HFFc6 (cell line): Measurements from ENCODE around the gene GNAZ. TPM values are rescaled to one million over a fixed set of nuclear protein-coding genes. Genes with fewer than 3 reads are reported as not detected.

Source experiments
- DNase-seq: peaks from one replicate; pipeline ENCODE4 v3.0.0-alpha.2; 2018
- H3K27ac Mint-ChIP-seq: 2 replicates; pipeline ENCODE4 v1.8.0; 2020; ENCODE audit warnings: mild to moderate bottlenecking, mixed read lengths
- H3K27me3 Mint-ChIP-seq: 2 replicates; pipeline ENCODE4 v1.8.0; 2021; ENCODE audit warnings: mild to moderate bottlenecking, moderate library complexity, mixed read lengths; ENCODE audit not compliant: insufficient read depth
- H3K36me3 Mint-ChIP-seq: 2 replicates; pipeline ENCODE4 v1.8.0; 2021; ENCODE audit warnings: low read depth, mixed read lengths
- H3K4me1 Mint-ChIP-seq: 2 replicates; pipeline ENCODE4 v1.8.0; 2020; ENCODE audit warnings: low read depth, mixed read lengths
- H3K4me3 Mint-ChIP-seq: 2 replicates; pipeline ENCODE4 v1.8.0; 2020; ENCODE audit warnings: mild to moderate bottlenecking, moderate library complexity, mixed read lengths
- H3K9me3 Mint-ChIP-seq: 2 replicates; pipeline ENCODE4 v1.8.0; 2020; ENCODE audit warnings: mild to moderate bottlenecking, mixed read lengths
- total RNA-seq, 6 experiments: library from RNA; stranded (reverse); fragmentation: NEBNext Ultra II Directional; extraction: Animal tissue kit (Norgen Biotek cat#: 25700); gene quantifications; 2 replicates in 1 of 6; 3 replicates in 5 of 6; pipeline ENCODE4 v1.2.3, GENCODE V29; 2021
- TF ChIP-seq, protein P1 (sequence below): fragments of 200-600 bp; sonication (generic); IDR thresholded peaks from 2 replicates; pipeline ENCODE4 v1.5.0; 2021; ENCODE audit warnings: antibody characterized with exemption, mild to moderate bottlenecking

Gene GNAZ
- total RNA-seq, 6 experiments from 2014 or later = 19.0 to 22.5 (median 20.1) TPM

DNA sequence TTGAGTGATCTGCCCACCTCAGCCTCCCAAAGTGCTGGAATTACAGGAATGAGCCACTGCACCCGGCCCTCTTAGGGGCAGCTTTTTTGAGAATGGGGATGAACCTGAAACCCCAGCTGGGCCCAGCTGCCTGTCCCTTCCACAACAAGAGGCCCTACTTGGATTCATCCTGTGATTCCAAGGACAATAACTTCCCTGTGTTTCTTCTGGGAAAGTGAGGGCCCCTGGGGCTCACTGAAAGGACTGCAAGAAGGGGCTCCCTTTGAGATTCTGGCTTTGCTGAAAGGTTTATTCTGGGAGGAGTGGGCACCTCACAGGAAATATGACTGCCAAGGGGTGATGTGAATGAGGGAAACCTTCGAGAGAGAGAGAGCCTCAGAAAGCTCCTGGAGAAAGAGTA is 12.3 kb upstream of the GNAZ start:
- Mint-ChIP-seq H3K27ac (no peak overlapping the region), H3K4me3 (no peak overlapping the region), H3K36me3 (no peaks in the 10 kb centered on the region), H3K27me3 (peaks cover 24% of the 10 kb centered on the region), H3K9me3 (peaks cover 12% of the 10 kb centered on the region; the same call in 1 of the 2 replicates), H3K4me1 (no peaks in the 10 kb centered on the region)
- no peak for DNase-seq
- TF ChIP-seq, protein P1, sequence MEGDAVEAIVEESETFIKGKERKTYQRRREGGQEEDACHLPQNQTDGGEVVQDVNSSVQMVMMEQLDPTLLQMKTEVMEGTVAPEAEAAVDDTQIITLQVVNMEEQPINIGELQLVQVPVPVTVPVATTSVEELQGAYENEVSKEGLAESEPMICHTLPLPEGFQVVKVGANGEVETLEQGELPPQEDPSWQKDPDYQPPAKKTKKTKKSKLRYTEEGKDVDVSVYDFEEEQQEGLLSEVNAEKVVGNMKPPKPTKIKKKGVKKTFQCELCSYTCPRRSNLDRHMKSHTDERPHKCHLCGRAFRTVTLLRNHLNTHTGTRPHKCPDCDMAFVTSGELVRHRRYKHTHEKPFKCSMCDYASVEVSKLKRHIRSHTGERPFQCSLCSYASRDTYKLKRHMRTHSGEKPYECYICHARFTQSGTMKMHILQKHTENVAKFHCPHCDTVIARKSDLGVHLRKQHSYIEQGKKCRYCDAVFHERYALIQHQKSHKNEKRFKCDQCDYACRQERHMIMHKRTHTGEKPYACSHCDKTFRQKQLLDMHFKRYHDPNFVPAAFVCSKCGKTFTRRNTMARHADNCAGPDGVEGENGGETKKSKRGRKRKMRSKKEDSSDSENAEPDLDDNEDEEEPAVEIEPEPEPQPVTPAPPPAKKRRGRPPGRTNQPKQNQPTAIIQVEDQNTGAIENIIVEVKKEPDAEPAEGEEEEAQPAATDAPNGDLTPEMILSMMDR = no peak

DNA sequence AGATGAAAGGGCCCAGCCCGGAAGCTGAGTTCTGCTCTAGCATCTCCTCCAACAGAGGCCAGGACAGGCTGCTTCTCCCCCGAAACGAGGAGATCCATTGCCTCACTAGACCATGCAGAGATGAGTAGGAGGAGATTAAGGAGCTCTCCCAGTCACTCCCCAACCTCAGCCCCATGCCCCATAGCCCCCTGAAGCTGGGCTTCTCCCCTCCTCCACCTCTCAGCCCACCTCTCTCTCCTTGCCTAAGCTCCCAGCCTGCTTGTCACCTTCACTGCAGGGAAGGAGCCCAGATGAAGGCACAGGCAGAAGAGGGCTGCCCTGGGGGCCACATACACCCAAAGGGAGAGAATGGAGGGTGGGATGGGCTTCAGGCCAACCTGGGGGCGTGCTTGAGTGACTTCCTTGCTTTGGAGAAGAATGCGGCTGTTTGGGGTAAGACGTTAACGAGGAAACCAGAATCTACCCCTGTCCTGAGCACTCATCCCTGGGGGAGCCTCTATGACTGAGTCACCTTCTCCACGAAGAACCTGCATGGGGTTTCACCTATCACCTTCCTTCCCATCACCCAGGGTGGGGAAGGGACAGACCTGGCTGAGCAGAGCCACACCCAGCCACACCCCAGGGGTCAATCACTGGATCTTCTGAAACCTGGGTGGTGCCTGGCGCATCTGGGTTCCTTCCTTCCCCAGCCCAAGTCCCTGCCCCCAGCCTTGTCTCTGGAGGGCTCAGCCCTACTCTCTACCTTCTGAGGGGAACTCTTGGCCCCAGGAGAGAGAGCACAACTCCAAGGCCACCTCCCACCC is 11.6 kb upstream of the GNAZ start:
- no peaks in the 10 kb centered on the region for H3K36me3 Mint-ChIP-seq

DNA sequence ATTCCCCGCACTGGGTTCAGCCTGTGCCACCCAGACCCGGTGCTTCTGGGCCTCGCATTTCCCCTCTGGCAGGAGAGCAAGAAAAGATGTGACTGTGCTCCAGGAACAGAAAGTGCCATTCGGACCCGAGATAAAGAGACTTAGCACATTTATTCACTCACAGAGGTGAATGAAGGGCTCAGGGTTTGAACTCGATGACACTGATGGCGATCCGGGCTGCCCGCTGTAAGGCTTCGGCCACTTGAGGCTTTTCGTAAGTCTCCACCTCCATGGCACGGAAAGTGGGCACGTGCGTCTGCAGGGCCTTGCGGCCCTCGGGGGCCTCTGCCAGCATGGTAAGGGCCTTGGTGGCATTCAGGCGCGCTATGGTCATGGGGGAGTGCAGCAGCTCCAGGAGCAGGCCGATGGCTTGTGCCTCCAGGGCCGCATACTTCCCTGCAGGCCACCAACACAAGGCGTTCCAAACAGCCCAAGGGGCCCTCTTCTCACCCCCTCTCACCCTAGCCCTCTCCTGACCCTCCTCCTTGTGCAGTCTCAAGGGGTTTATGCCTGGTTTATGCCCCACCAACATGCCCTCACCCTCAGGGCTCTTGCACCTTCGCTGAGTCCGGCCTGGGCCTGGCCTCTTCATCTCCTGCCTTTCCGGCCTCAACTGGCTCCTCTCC is 10.9 kb upstream of the GNAZ start:
- H3K36me3 Mint-ChIP-seq = no peaks in the 10 kb centered on the region
- H3K9me3 Mint-ChIP-seq = peaks cover 12% of the 10 kb centered on the region; the same call in 1 of the 2 replicates
- TF ChIP-seq, protein P1 = no peak
- H3K27ac Mint-ChIP-seq = no peak overlapping the region
- no peaks in the 10 kb centered on the region for H3K4me1 Mint-ChIP-seq
- DNase-seq = no peak
- peaks cover 27% of the 10 kb centered on the region for H3K27me3 Mint-ChIP-seq
- H3K4me3 Mint-ChIP-seq = no peak overlapping the region

More for the DNA sequence above, 11.6 kb upstream of the GNAZ start:
- TF ChIP-seq, protein P1 = no peak
- Mint-ChIP-seq H3K27me3 (peaks cover 27% of the 10 kb centered on the region), H3K27ac (no peak overlapping the region), H3K9me3 (peaks cover 12% of the 10 kb centered on the region; the same call in 1 of the 2 replicates), H3K4me1 (no peaks in the 10 kb centered on the region), H3K4me3 (no peak overlapping the region)
- no peak for DNase-seq

DNA sequence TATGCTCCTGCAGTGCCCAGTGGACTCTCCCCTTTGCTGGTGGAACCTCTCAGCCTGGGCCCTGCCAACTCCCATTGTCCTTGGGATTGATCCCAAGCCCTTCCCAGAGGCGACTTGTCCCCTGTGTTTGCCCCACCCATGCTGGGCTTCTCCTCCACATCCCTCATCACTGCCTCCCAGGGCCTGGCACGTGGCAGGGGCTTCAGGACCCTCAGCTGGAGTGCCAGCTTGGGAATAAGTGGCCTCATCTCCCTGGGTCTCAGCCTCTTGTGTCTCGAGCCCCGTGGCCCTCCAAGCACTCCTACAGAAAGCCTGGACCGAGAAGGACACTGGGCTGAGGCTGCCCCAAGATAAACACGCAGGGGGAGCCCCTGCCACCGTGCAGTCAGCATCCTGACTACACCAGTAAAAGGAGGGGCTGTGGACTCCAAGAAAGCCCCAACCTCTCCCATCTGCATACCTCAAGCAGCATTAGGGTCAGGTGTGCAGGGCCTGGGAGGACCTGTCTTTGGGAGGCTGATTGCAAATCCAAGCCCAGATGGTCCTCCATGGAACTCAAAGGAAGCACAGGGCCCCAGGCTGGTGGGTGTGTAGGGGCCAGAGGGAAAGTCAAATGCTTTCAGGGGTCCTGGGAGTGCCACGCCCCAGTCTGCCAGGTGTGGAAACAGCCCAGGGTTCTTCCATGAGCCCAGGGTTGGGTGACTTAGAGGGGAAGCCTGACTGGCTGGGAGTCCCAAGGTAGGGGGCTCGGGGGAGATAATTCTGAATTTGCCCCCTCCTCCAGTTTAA is 9.5 kb upstream of the GNAZ start:
- peaks cover 8% of the 10 kb centered on the region; the same call in 1 of the 2 replicates for H3K9me3 Mint-ChIP-seq
- H3K36me3 Mint-ChIP-seq = no peaks in the 10 kb centered on the region
- H3K27me3 Mint-ChIP-seq = peaks cover 24% of the 10 kb centered on the region
- H3K4me1 Mint-ChIP-seq = no peaks in the 10 kb centered on the region
- no peak for DNase-seq
- H3K4me3 Mint-ChIP-seq = no peak overlapping the region
- no peak overlapping the region for H3K27ac Mint-ChIP-seq
- TF ChIP-seq, protein P1 = no peak

DNA sequence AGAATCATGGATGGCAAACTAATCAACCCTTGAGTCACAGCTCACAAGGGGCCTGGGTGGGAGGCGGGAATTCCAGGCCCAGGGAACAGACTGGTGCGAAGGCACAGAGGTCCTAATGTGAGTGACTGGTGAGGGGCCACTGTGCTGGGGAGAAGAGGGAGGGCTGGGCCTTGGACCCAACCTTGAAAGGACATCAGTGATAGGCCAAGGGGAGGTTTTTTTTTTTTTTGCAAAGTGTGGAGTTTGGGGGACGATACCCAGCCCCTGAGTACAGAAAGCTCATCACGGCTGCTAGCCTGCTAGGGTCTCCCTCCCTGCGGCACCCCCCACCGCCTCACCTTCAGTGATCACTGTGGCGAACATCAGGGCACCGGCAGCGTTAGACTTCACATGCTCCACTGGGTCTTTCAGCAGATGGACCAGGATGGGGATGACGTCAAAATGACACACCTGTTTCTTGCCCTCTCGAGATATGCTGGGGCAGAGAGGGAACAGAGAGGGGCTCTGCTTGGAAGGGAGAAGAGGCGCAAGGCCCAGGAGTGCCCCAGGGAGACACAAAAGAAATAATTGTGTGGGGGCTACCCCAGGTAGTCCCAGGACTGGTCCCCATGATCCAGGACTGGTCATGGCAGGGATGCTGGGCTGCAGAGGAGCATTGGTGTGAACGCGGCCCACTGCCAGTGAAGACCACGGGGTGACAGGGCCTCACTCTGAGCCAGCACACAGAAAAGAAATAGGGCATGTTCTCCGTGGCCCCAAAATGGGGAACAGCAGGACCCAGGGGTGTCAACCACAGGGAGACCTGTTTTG is 8.6 kb upstream of the GNAZ start:
- H3K27me3 Mint-ChIP-seq = peaks cover 25% of the 10 kb centered on the region
- TF ChIP-seq, protein P1 = no peak
- no peak overlapping the region for H3K27ac Mint-ChIP-seq
- no peaks in the 10 kb centered on the region for H3K36me3 Mint-ChIP-seq
- no peak for DNase-seq
- H3K4me3 Mint-ChIP-seq = no peak overlapping the region
- no peaks in the 10 kb centered on the region for H3K4me1 Mint-ChIP-seq
- peaks cover 5% of the 10 kb centered on the region; the same call in 1 of the 2 replicates for H3K9me3 Mint-ChIP-seq
